GM03348 (cell line): Measurements from ENCODE around the gene FOXK2.

Source experiments
- DNase-seq: peaks from one replicate; pipeline ENCODE4 v3.0.0; 2012; ENCODE audit warnings: low spot score

FOXK2 gene

GRCh38 chr17:82590881-82591539 is 71.5 kb downstream of the FOXK2 start:
- DNase-seq: no peak

- DNase-seq: no peak
Observed at GRCh38 chr17:82592289-82592766, 72.8 kb downstream of the FOXK2 start.

GRCh38 chr17:82592767-82593589 is 73.4 kb downstream of the FOXK2 start:
- peak; percentile 74 for DNase-seq

- DNase-seq: no peak
Observed at GRCh38 chr17:82593590-82594087, 74.1 kb downstream of the FOXK2 start.

- no peak for DNase-seq
Observed at GRCh38 chr17:82594571-82594970, 75.0 kb downstream of the FOXK2 start.

GRCh38 chr17:82595893-82596292 is 76.4 kb downstream of the FOXK2 start:
- DNase-seq: no peak

- DNase-seq: no peak
Observed at GRCh38 chr17:82596296-82596695, 76.8 kb downstream of the FOXK2 start.

- DNase-seq: no peak
Observed at GRCh38 chr17:82596837-82597672, 77.5 kb downstream of the FOXK2 start.

- peak; percentile 24 for DNase-seq
Observed at GRCh38 chr17:82598256-82599119, 79.0 kb downstream of the FOXK2 start.

GRCh38 chr17:82599674-82600661 is 80.4 kb downstream of the FOXK2 start:
- no peak for DNase-seq

GRCh38 chr17:82600731-82601446 is 81.4 kb downstream of the FOXK2 start:
- DNase-seq: no peak

GRCh38 chr17:82601447-82602000 is 82.0 kb downstream of the FOXK2 start:
- no peak for DNase-seq

GRCh38 chr17:82602487-82602886 is 83.0 kb downstream of the FOXK2 start:
- no peak for DNase-seq

- DNase-seq: no peak
Observed at GRCh38 chr17:82602986-82603710, 83.6 kb downstream of the FOXK2 start.

- DNase-seq: no peak
Observed at GRCh38 chr17:82603981-82604448, 84.5 kb downstream of the FOXK2 start.

- no peak for DNase-seq
Observed at GRCh38 chr17:82604532-82604931, 85.0 kb downstream of the FOXK2 start.

GRCh38 chr17:82605939-82606600 is 86.5 kb downstream of the FOXK2 start:
- DNase-seq: no peak

- no peak for DNase-seq
Observed at GRCh38 chr17:82608816-82609215, 89.3 kb downstream of the FOXK2 start.
